ENCODE data around the gene NAA40. TPM values are rescaled to one million over a fixed set of nuclear protein-coding genes. Genes with fewer than 3 reads are reported as not detected.

Gene NAA40
- total RNA-seq, 3 donors from 2014 or later, result 5.9 to 27.4 (median 19.7) TPM

DNA sequence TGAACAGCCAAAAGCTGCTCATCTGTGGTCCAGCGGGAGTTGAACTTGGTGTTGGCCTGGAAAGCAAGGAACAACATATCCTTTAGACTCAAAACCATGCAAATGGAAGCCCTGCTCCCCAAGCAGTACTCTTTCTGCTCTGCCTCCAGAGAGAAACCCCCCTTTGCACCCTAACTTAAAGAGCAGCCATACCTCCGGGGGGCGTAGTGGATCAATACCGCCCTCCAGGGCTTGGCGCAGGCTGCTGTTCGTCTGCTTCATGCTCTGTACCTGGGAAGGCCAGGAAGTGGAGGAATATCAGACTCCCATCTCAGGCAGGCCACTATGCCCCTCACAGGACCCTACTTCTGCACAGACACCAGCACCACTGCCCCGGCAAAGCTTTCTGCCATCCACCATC is 26.1 kb upstream of the NAA40 start:
- no peak for DNase-seq (ENCODE audit: low spot score in 2 of 2)
- Histone ChIP-seq H3K27ac (no peak overlapping the region), H3K4me3 (no peak overlapping the region), H3K27me3 (no peaks in the 10 kb centered on the region), H3K4me1 (peaks cover 0 to 9% of the 10 kb centered on the region in 2 donors), H3K9me3 (no peaks in the 10 kb centered on the region), H3K36me3 (no peaks in the 10 kb centered on the region)
- TF ChIP-seq CTCF (IDR thresholded peaks at IDR 0.05), result no peak
- TF ChIP-seq POLR2AphosphoS5 (IDR thresholded peaks at IDR 0.05), result no peak
- no peak for TF ChIP-seq POLR2A (IDR thresholded peaks at IDR 0.05)
- intact Hi-C loops (cut with DNase I; ENCODE audit: low total_unique reads), result no loop called here

- no peaks in the 10 kb centered on the region for H3K27me3 ChIP-seq
- H3K4me1 ChIP-seq, result peaks cover 4 to 16% of the 10 kb centered on the region in 2 donors
- no peak for TF ChIP-seq CTCF (IDR thresholded peaks at IDR 0.05)
- intact Hi-C loops (cut with DNase I; ENCODE audit: low total_unique reads), result no loop called here
- no peaks in the 10 kb centered on the region for H3K9me3 ChIP-seq
- no peak overlapping the region for H3K4me3 ChIP-seq
- DNase-seq (ENCODE audit: low spot score in 2 of 2), result no peak
- no peak overlapping the region for H3K27ac ChIP-seq
- no peaks in the 10 kb centered on the region for H3K36me3 ChIP-seq
These were observed 24.7 kb upstream of the NAA40 start for GRCh38 chr11:63913866-63914830.

GRCh38 chr11:63914896-63915691 is 23.7 kb upstream of the NAA40 start:
- intact Hi-C loops (cut with DNase I; ENCODE audit: low total_unique reads), result no loop called here
- no peak overlapping the region for H3K27ac ChIP-seq
- DNase-seq (ENCODE audit: low spot score in 2 of 2), result no peak

DNA sequence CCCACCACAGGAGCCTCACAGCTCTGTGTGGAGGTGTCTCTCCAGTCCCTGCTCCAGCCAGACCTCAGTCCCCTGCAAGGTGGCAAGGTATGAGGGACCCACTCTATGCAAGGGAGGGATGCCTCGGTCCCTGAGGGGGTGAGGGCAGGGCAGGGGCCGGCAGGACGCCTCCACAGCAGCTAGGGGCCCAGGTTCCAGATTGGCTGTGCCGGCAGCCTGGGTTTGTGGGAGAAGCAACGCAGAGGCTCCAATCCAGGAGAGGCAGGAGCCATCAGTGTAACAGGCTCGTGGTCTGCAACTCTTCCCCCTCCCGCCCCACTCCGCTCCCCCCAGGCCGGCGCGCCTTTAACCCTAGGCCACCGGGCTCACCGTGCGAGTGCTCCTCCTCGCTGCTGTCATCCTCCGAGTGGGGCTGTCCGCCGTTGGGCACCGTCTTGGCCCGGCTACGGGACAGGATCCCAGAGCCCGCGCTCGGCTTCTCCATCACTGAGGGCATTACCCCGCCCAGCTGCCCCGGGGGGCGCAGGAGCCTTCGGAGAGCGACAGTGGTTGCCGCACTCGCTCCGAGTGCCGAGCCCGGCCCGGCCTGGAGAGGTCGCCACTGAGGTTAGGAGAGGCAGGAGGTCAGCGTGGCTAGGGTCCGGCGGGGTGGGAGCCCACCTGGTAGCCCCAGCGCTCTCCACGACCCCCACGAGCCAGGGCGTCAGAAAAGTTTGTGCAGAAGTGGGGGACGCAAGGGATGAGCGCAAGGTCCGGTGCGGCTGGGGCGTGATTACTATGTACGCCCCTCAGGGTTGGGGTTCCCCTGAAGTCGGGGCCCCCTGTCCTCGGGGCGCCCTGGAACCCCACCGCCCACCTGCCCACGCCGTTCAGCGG is 22.6 kb upstream of the NAA40 start:
- intact Hi-C loops (cut with DNase I; ENCODE audit: low total_unique reads), result no loop called here
- TF ChIP-seq POLR2A (IDR thresholded peaks at IDR 0.05) (no peak), POLR2AphosphoS5 (IDR thresholded peaks at IDR 0.05) (no peak), CTCF (IDR thresholded peaks at IDR 0.05) (peak; percentile 36 to 42 (median 39))
- H3K4me1 ChIP-seq, result peaks cover 4 to 31% of the 10 kb centered on the region in 2 donors

More at GRCh38 chr11:63914896-63915691, 23.7 kb upstream of the NAA40 start:
- no peaks in the 10 kb centered on the region for H3K27me3 ChIP-seq
- no peaks in the 10 kb centered on the region for H3K36me3 ChIP-seq
- H3K4me3 ChIP-seq, result no peak overlapping the region
- TF ChIP-seq POLR2A (IDR thresholded peaks at IDR 0.05), result no peak
- no peak for TF ChIP-seq CTCF (IDR thresholded peaks at IDR 0.05)
- TF ChIP-seq POLR2AphosphoS5 (IDR thresholded peaks at IDR 0.05), result no peak
- no peaks in the 10 kb centered on the region for H3K9me3 ChIP-seq
- peaks cover 4 to 26% of the 10 kb centered on the region in 2 donors for H3K4me1 ChIP-seq

More for the DNA sequence above, 22.6 kb upstream of the NAA40 start:
- Histone ChIP-seq H3K36me3 (no peaks in the 10 kb centered on the region), H3K4me3 (peak overlapping the region; percentile 44 to 74 (median 54)), H3K9me3 (no peaks in the 10 kb centered on the region), H3K27me3 (no peaks in the 10 kb centered on the region), H3K27ac (no peak overlapping the region)
- DNase-seq (ENCODE audit: low spot score in 2 of 2), result no peak
